Stimulated activated CD4-positive, alpha-beta T cell treated with anti-CD3 and anti-CD28 coated beads, Interleukin-4, amount 100 ng/mL, for 1 hour (primary cell): ENCODE measurements around the gene NFKB1.
"Not testable (repeated sequence)": the region's sequence is repeated elsewhere in the genome, so short reads cannot be mapped to it uniquely, and the experiment has no call there.

ENCODE experiments used
- DNase-seq: peaks from one replicate; pipeline ENCODE4 v3.0.0-alpha.2; 2020

Gene NFKB1

DNA sequence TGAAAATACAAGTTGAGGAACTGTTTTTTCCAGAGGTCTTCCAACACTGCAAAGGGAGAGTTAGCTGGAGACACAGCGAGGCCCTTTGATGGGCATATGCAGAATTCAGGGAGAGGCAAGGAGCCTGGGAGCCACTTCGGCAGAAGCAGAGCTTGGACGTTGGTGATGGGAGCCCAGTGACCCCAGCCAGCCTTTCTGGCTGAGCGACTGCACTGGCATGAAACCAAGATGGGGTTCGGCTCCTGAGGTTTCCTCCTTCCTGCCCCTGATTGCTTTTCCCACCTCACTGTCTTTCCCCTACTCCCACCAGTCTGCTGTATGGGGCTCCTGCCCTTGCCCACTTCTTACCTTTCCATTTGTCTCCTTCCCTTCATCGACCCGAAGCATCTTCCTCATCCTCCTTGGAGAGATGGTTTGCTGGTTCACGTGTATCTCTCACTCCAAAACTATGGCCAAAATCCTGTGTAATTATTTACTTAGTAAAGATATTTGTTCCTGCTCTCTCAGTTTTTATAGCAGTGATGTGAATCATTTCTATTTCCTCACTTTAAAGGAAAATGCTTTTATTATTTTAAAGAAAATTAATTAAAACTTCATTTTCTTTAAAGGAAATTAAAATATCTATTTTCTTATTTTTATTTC, 100.5 kb downstream of the NFKB1 start:
- DNase-seq: no peak

DNA sequence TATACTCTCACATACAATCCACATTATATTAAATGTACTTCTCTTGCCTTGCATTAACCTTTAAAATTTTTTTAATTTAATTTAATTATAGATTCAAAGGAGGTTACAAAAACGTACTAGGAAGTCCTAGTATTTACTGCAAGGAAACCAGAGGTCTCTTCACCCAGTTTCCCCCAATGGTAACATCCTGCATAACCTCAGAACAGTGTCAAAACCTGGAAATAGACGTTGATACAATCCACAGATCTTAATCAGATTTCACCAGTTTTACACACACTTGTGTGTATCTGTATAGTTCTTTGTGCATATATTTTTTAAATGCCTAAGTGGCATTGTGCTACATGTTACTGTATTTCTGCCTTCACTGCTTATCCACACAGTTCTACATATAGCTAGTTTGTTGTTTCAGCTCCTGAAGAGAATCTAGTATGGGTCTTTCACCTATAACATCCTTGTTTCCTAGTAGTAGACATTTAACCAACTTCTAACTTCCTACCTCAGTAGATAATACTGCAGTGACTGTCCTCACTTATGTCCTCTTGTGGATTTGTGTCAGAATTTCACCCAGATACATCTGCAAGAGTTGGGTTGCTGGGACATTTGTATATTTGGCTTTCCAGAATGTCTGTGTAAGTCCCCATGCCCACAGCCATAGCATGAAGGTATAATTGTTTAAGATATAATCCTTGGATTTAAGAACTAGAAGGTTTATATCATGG, 103.2 kb downstream of the NFKB1 start:
- DNase-seq: no peak

DNA sequence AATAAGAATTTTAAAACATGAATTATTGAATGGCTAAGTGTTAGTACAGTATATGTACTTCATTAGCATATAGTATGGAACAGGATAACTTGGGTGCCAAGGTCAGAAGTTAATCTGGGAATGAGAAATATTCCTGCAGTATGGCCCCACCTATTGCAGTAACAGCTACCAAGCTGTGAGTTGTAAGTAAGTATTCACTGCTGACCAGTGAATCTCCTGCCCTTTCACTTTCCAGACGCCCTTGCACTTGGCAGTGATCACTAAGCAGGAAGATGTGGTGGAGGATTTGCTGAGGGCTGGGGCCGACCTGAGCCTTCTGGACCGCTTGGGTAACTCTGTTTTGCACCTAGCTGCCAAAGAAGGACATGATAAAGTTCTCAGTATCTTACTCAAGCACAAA, 105.1 kb downstream of the NFKB1 start:
- no peak for DNase-seq

DNA sequence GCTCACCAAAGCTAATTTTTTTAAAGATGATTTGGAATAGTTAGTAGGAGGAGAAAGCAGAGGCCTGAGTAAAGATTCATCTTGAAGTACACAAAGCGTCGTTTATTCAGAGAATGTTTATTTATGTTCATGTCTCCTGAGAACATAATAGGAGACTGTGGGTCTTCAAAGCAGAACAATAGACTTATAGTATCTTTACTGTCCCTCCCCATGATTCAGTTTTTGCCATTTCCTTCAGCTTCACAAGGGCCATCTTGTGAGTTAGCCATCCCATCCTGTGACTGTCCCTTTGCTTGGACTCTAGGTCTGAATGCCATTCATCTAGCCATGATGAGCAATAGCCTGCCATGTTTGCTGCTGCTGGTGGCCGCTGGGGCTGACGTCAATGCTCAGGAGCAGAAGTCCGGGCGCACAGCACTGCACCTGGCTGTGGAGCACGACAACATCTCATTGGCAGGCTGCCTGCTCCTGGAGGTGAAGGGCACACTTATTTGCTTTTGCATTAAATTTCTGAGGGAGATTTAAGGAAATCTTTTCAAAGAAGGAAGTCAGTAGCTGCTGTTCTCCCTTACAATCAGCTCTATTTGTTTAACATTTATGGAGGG, 105.8 kb downstream of the NFKB1 start:
- no peak for DNase-seq

DNA sequence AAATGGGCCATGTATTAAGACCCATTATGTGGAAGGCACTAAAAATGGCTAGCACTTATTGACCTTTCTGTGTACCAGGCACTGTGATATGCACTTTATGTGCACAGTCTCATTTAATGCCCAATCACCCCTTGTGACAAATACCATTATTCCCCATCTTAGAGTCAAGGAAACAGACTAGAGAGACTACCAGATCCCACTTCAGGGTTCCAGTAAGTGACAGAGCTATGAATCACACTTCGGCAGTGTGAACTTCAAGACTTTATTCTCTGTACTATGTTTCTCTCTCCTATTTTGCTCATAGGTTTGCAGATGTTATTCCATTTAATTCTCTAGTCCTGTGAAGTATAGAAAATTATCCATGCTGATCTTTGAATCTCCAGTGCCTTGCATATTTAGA, 107.0 kb downstream of the NFKB1 start:
- no peak for DNase-seq

DNA sequence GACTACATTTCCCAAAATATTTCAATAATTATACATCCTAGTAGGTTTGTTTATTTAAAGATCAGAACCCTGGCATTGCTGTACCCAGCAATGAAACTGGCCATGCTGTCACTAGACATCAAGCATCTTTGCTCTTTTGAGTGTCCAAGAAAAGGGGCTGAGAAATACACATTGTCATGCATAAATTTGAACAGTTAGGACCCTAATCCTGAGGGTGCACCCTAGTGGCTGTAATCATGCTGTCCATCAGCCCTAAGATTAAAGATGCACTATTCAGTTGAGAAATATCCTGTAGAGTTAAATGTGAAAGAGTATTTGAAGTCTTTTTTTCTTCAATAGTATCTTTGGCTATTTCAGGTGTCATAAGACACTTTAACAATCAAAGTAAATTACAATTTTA, 108.8 kb downstream of the NFKB1 start:
- DNase-seq: no peak

DNA sequence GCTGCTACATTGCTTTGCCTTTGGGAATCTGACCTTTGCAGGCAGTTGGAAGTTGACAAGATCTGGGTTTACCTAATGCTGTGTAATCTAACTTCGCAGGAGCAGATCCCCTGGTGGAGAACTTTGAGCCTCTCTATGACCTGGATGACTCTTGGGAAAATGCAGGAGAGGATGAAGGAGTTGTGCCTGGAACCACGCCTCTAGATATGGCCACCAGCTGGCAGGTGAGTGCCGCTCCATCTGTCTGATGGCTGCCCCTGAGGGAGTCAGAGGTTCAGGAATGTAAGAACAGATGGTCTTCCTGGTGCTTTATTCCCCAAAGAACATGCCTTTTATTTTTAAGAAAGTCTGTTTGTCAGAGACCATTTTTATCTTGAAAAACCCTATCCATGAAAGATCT, 109.3 kb downstream of the NFKB1 start:
- no peak for DNase-seq

DNA sequence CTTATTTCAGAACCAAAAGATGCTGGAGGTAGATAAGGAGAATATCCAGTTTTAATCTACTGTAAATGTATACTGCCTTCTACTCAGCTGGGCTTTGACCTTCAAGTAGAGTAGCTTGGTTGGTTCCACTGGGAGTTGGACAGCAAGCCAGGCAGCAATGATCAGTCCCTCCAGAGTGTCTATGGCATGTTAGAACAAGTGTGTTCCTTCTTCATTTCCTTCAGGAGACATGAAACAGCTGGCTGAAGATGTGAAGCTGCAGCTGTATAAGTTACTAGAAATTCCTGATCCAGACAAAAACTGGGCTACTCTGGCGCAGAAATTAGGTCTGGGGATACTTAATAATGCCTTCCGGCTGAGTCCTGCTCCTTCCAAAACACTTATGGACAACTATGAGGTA, 111.1 kb downstream of the NFKB1 start:
- no peak for DNase-seq

DNA sequence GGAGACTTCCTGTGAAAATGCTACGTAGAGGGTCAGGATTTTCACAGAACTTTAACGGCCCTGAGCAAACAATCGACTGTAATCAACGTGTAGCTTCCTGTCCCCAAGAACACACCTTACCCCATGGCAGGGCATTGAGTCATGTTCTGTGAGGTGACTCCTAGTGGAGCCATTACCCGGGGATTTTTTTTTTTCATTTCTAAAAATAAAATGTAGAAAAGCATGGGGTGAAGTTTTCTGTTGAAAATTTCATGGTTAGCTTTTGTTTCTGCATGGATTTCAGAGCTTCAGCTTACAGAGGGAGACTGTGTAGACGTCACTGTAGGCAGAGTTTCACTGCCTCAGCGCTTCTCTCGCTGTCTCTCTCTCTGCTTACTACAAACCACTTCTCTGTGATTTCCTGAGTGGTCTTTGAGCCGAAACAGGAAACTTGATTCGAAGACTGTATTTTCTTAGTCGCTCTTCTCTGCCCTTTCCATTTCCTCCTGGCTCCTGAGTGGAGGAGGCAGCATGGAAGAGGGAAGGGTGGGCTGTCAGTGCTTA, 111.7 kb downstream of the NFKB1 start:
- DNase-seq: peak; percentile 34

DNA sequence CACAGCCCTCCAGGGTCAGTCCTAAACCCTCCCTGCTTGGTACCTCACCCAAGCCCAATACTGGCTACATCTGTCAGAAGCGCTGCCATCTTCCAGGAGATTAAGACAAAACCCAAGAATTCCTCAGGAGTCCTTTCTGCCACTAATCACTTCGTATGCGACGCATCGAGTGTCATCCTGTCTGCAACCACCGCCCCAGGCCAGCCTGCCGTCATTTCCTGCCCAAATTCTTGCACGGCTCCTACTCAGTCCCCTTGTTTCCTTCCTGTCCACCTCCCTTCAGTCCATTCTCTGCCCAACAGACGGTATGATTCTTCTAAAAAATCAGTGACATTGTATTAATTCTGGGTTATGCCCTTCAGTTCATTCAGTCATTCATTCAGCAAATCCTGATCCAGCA, 113.6 kb downstream of the NFKB1 start:
- no peak for DNase-seq

DNA sequence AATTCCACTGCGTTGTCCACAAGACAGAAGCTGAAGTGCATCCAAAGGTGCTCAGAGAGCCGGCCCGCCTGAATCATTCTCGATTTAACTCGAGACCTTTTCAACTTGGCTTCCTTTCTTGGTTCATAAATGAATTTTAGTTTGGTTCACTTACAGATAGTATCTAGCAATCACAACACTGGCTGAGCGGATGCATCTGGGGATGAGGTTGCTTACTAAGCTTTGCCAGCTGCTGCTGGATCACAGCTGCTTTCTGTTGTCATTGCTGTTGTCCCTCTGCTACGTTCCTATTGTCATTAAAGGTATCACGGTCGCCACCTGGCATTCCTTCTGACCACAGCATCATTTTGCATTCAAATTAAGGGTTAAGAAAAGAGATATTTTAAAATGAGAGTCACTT, 115.5 kb downstream of the NFKB1 start:
- DNase-seq: no peak

DNA sequence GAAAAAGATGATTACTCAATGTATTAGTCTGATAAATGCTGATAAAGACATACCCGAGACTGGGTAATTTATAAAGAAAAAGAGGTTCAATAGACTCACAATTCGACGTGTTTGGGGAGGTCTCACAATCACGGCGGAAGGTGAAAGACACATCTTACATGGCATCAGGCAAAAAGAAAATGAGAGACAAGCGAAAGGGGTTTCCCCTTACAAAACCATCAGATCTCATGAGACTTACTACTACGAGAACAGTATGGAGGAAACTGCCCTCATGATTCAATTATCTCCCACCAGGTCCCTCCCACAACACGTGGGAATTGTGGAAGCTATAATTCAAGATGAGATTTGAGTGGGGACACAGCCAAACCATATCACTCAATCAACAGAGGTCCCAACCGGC, 117.9 kb downstream of the NFKB1 start:
- DNase-seq: not testable (repeated sequence)

DNA sequence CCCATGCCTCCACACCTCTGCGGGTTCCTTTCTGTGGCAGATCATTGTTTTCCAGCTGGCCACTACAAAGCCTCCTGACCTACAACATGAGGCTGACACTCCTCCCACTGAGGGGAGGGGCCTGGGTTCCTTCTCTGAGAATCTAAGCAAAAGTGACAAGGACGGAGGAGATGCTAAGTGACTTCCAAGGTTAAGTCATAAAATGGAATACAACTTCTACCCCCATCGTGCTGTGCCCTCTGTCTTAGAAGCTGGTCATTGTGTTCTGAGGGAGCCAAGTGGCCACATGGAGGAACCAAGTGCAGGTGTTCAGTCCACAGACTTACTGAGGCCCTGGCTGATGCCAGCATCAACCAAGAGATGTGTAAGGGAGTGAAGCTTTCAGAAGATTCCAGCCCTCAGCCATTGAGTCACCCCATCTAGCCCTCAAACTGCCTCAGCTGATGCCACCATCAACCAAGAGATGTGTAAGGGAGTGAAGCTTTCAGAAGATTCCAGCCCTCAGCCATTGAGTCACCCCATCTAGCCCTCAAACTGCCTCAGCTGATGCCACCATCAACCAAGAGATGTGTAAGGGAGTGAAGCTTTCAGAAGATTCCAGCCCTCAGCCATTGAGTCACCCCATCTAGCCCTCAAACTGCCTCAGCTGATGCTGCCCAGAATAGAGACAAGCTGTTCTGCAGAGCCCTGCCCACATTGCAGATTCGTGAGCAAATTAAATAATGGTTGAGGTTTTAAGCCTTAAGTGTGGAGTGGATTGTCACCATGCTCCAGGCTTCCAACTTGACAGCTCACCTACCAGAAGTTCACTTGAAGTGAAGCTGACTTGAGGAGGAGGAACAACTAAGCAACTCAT, 118.8 kb downstream of the NFKB1 start:
- DNase-seq: not testable (repeated sequence)

DNA sequence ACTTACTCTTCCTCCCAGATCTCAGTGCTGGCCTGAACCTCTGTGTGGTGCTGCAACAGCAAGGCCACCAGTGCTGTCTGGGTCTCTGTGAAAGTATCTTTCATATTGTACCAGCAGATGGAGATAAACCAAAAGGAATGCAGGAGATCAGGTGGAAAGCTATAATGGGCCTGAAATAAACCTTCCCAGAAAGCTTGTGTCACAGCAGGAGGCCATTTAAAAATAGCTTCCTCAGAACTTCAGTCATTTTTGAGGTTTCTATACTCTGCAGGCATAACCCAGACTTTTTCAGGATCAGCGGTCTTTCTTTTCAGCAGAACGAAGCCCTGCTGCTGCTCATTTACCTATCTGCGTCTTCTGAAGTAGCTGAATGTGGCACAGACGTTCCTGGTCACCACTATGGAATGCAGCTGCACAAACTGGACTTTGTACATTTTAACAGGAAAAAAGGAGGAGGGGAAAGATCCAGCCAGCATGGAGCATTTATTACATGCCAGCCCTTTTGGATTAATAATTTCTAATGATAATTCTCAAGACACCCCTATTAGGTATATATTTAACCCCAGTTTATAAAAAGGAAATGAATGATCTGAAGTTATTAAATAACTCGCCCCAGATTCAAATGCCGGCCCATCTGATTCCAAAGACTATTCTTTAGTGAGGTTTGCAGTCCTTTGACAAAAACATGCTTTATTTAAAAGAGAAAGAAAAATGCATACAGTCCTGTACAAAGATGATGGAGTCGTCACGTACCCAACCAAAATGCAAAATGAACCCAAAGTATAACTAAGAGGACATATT, 119.7 kb downstream of the NFKB1 start:
- no peak for DNase-seq

DNA sequence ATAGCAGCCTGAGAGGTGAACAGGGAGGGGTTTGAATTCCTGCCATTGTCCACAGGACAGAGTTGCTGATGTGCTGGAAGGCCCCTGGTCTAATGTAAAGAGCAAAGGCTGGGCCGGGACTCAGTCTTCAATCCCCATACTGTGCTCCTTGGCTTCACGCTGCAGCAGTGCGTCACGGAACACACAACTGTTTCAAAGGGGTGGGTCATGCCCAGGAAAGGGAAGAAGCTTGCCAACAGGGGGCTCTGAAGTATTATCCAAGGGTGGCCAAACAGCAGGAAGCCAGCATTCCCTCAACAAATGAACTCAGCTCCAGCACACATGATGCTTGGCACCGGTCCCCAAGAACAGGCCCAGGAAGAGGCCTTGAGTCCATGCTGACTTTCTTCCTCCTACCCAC, 122.5 kb downstream of the NFKB1 start:
- DNase-seq: no peak

DNA sequence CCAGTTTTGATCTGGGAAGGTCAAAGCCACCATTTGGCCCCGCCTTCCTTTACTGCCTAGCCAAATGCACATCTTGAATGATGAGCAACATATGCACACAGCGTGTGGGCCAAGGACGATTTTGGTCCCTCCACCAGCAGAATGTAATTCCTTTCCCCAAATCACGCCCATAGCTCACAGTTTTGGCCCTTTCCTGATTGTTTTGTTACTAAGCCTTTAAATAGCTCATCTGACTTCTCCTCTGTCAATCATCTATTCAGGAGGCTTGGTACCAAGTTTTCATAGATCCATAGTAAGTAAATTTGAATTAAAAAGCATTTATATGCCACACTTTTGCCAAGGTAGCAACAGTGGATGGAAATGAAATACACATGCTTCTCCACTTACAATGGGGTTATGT, 123.3 kb downstream of the NFKB1 start:
- no peak for DNase-seq

DNA sequence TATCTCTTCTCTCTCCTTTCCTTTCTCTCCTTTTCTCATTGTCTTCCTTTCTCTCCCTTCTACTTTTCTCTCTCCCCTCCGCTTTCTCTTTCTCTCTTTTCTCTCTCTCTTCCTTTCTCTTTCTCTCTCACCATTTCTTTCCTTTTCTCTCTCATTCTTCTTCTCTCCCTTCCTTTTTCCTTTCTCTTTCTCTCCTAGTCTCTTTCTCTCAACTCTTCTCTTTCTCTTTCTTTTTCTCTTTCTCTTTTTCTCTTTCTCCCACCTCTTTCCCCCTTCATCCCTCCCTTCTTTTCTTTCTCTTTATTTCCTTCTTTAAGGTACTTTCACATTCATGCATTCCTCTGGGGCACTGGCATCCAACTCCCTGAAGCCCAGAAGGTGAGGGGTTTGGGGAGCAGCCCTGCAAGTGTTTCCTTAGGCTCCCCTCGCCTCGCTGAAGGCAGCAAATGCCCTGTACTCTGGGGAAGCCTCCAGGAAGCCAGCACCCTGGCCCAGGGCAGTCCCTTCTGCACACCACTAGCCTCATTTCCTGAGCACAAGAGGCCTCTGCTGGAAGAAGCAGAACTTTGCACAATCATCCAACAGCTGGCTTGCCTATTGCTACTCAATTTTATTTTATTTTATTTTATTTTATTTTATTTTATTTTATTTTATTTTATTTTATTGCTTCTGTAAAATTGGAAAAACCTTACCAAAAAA, 124.2 kb downstream of the NFKB1 start:
- peak; percentile 56 for DNase-seq

DNA sequence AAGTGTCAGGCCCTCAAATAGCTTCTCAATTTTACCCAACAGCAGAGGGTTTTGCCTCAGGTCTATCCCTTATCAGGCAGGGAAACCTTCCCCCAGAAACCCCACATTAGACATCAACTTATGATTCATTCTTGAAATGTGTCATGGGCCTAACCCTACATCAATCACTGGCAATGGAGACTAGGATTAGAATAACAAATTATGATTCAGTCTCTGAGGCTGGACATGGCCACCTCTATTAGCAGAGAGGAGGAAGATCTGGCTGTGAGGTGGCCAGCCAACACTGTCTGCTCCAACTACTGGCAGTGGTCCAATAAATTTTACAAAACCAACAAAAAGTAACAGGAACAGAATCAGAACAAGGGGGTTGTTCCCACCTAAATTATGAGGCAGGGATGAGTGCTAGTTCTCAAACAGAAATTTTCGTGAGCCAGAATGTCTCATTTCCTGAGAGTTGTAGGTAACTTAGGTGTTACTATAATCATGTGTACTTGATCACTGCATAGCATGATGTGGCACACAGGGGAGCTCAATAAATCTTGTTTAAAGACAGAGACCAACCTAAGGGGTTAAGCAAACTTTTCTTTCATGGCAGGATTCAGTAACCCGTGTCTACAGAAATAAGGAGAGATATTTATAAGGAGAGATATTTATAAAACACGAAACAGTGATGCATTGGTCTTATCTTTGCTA, 126.8 kb downstream of the NFKB1 start:
- no peak for DNase-seq

DNA sequence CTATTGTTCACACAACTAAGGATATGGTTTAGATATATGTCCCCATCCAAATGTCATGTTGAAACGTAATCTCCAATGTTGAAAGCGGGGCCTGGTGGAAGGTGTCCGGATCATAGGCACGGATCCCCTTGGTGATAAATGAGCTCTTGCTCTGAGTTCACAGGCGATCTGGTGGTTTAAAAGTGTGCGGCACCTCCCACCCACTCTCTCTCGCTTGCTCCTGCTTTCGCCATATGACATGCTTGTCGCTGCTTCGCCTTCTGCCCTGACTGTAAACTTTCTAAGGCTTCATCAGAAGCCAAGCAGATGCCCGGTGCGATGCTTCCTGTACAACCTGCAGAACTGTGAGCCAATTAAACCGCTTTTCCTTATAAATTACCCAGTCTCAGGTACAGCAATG, 128.5 kb downstream of the NFKB1 start:
- DNase-seq: no peak

DNA sequence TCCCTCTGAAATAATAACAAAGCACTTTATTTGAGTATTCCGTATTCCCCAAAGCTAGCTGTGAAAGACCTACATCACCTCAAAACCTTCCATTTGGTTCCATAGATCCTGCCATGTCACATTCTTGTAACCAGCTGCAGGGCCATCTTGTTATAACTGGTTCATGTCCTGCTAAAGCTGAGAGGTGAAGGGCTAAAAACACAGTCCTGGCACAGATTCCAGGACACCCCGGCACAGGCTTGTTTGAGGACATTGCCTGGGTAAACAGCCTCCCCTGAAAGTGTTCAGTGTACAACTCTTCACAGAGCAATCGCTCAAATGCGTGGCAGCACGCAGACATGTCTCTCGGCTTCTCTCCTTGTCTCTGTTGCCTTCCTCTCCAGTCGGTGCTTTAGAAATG, 130.5 kb downstream of the NFKB1 start:
- DNase-seq: no peak
